Effector CD8-positive, alpha-beta T cell (primary cell): Measurements from ENCODE around the gene SCNN1A.
A peak's percentile ranks its signal among the peaks of the same experiment; 100 is the strongest.

Source experiments
- DNase-seq: peaks from one replicate; lab custom pipeline; 2025; lab: John Stamatoyannopoulos, UW

Gene SCNN1A

GRCh38 chr12:6368906-6369525 lies 6.3 kb downstream of the SCNN1A start:
- no peak for DNase-seq

- DNase-seq = no peak
Observed at GRCh38 chr12:6367969-6368892, 7.1 kb downstream of the SCNN1A start.

- no peak for DNase-seq
Observed at GRCh38 chr12:6367065-6367968, 8.0 kb downstream of the SCNN1A start.

- DNase-seq = no peak
Observed at GRCh38 chr12:6364044-6364374, 11.4 kb downstream of the SCNN1A start.

DNA sequence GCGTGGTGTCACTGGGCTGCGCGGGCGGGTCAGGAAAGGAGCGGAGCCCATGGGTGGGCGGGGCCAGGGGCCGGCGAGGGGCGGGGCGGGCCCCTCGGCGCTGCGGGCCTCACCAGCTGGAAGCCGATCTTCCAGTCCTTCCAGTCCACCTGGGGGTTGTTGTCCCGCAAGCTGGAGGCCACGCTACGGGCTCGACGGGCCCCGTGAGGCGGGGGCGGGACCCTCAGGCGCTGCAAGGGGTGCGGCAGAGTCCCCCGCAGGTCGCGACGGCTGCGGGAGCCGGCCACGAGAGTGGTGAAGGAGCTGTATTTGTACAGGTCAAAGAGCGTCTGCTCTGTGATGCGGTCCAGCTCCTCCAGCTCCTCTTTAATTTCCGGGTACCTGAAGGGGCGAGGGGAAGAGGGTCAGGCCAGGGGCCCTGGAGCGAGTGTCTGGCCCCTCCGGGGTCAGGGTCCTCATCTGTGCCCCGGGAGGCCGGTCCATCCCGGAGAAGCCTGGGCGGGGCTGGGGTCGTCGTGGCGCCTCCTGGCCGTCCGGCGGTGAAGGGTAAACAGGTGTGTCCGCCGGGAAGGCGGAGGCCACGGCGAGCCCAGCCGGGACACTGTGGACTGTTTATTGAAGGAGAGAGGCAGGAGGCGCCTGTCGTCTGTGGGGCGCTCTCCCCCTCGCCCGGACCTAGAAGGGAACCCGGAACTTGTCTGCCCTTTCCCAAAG lies 11.9 kb downstream of the SCNN1A start:
- DNase-seq = peak; percentile 59

- DNase-seq = no peak
Observed at GRCh38 chr12:6363010-6363329, 12.4 kb downstream of the SCNN1A start.

GRCh38 chr12:6362403-6362802 lies 13.0 kb downstream of the SCNN1A start:
- DNase-seq = no peak

- DNase-seq = no peak
Observed at GRCh38 chr12:6361834-6362233, 13.5 kb downstream of the SCNN1A start.

- DNase-seq = no peak
Observed at GRCh38 chr12:6360578-6361490, 14.5 kb downstream of the SCNN1A start.

GRCh38 chr12:6360080-6360571 lies 15.2 kb downstream of the SCNN1A start:
- no peak for DNase-seq

GRCh38 chr12:6358881-6359280 lies 16.5 kb downstream of the SCNN1A start:
- no peak for DNase-seq

- DNase-seq = no peak
Observed at GRCh38 chr12:6356374-6356820, 19.0 kb downstream of the SCNN1A start.

DNA sequence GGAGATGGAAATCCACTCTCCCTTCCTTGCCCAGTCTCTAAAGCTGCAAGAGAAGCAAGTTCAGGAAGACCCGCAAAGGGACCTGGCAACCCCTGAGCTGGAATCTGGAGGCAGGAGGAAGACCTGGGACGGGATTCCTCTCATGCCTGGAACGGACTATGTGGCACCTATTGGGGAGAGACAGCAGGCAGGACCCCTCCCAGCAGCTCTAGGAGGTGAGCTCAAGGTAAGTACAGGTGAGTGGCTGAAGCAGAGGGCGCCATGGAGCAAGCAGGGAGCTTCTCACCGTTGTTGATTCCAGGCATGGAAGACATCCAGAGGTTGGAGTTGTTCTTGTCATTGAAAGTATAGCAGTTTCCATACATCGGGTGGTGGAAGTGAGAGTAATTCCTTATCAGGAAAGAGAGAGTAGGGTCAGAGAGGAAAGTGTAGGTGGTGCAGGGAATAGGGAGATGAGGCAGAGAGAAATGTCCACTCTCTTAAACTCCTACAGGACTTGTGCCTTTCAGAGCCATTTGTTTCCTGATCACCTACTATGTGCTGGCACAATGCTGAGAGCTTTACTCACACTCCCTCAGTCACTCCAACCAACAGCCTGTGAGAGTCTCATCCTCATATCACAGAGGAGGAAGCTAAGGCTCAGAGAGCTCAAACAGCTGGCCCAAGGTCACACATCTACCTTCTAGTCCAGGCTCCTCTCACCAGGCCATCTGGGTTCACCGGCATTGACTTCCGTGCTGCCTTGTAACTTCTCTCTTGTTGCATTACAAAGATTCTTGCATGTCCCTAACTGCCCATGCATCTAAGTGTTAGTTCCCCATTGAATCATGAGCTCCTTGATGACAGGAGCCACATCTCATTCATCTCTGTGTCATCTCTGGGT lies 19.6 kb downstream of the SCNN1A start:
- no peak for DNase-seq

DNA sequence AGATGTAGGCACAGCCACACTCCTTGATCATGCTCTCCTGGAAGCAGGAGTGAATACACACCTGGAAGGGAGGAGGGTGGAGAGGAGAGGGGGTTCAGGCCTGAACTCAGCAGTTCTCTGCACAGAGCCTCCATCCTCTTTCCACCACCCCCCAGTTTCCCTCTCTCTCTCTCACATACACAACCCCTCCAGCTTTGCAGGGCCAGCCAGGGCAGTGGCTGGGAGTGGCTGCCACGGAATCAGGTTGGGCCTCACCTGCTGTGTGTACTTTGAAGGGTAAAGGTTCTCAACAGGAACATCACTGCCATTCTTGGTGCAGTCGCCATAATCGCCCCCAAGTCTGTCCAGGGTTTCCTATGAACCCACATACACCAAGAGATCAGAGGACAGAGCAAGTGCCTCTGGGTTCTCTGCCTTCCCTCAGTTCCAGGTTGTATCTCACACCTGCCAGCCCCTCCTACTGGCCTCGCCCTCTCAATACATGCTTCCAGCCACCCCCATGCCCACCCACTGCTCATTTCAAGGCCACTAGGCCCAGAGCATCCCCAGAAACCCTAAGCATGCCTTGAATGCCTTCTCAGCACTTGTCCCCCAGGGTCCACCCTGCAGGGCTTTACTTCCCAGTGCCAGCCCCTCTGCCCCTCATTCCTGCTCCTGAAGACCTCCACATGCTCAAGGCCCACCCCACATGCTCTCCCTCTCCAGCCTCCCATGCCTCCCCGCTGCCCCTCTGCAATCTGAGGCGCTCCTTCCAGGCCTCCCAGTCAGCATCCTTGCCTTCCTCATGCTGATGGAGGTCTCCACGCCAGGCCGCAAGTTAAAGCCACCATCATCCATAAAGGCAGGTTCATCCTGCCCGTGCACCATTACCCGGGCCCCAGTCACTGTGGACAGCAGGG lies 20.6 kb downstream of the SCNN1A start:
- no peak for DNase-seq

GRCh38 chr12:6352193-6353173 lies 22.9 kb downstream of the SCNN1A start:
- no peak for DNase-seq

DNA sequence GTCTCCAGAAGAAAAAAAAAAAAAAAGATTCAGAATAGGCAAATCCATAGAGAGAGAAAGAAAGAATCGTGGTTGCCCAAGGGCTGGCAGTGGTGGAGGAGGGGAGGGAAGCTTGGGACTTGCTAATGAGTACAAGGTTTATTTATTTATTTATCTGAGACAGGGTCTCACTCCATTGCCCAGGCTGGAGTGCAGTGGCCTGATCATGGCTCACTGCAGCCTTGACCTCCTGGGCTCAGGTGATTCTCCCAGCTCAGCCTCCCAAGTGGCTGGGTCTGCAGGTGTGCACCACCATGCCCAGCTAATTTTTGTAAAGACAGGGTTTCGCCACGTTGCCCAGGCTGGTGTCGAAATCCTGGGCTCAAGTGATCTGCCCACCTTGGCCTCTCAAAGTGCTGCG lies 23.7 kb downstream of the SCNN1A start:
- DNase-seq = no peak
